LNCaP clone FGC (cell line): Measurements from ENCODE around the gene C5orf52.

Source experiments
- DNase-seq: peaks from one replicate; pipeline ENCODE4 v3.0.0-alpha.2; 2011; ENCODE audit warnings: low read depth
- H3K4me3 ChIP-seq: 2 replicates; pipeline ENCODE4 v1.5.1; 2011; ENCODE audit warnings: mild to moderate bottlenecking, low read depth, low read length, control low read depth
- TF ChIP-seq, protein P1 (sequence below): IDR thresholded peaks from 2 replicates; pipeline ENCODE4 v1.5.1; 2012; ENCODE audit warnings: mild to moderate bottlenecking; ENCODE audit not compliant: control insufficient read depth, insufficient read depth; ENCODE audit errors: extremely low read depth

Gene C5orf52

DNA sequence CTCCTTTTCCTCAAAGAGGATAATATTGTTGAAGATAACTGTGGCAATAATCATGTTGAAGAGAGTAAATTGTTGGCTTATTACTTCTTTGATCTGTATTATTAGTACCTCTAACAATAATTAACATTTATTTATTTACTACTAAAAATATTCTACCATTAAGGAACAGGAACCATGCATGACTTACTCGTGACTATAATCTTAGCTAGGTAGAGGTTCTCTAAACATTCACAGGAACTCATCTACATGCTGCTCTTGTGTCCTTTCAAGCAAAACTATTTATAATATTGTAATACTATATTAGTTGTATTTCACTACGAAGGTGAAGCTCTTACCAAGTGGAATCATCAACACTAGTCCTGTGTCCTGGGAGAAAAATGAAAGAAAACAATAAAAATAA is 22.2 kb upstream of the C5orf52 start:
- no peak overlapping the region for H3K4me3 ChIP-seq
- TF ChIP-seq, protein P1, sequence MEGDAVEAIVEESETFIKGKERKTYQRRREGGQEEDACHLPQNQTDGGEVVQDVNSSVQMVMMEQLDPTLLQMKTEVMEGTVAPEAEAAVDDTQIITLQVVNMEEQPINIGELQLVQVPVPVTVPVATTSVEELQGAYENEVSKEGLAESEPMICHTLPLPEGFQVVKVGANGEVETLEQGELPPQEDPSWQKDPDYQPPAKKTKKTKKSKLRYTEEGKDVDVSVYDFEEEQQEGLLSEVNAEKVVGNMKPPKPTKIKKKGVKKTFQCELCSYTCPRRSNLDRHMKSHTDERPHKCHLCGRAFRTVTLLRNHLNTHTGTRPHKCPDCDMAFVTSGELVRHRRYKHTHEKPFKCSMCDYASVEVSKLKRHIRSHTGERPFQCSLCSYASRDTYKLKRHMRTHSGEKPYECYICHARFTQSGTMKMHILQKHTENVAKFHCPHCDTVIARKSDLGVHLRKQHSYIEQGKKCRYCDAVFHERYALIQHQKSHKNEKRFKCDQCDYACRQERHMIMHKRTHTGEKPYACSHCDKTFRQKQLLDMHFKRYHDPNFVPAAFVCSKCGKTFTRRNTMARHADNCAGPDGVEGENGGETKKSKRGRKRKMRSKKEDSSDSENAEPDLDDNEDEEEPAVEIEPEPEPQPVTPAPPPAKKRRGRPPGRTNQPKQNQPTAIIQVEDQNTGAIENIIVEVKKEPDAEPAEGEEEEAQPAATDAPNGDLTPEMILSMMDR = no peak
- DNase-seq = no peak

DNA sequence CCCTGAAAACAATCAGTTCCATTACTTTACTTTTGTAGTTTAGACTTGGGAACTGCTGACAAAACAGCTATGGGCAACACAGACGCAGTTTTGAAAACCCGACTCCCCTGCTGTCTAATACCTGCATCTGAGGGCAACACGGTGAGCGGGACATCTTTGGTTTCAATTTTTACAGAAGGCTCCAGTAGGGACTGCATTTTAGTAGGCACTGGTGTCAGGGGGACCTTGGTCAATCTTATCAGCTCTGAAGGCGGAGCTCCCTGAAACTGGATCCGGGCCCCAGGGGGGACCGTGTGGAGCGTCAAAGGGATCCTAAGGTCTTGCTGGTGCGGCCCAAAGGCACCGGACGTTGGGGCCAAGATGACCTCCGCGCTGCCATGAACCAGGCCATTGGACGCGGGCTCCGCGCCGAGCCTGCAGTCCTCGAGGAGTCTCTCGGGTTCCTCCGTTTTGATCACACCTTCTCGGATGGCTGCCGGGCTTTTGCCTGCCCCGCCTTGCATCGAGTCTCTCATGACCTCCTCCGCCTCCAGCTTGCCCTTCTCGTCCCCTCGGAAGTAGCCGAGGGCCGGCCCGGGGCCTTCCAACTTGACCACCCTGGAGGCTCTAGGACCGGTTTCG is 20.2 kb upstream of the C5orf52 start:
- TF ChIP-seq, protein P1 = no peak
- DNase-seq = no peak
- no peak overlapping the region for H3K4me3 ChIP-seq

DNA sequence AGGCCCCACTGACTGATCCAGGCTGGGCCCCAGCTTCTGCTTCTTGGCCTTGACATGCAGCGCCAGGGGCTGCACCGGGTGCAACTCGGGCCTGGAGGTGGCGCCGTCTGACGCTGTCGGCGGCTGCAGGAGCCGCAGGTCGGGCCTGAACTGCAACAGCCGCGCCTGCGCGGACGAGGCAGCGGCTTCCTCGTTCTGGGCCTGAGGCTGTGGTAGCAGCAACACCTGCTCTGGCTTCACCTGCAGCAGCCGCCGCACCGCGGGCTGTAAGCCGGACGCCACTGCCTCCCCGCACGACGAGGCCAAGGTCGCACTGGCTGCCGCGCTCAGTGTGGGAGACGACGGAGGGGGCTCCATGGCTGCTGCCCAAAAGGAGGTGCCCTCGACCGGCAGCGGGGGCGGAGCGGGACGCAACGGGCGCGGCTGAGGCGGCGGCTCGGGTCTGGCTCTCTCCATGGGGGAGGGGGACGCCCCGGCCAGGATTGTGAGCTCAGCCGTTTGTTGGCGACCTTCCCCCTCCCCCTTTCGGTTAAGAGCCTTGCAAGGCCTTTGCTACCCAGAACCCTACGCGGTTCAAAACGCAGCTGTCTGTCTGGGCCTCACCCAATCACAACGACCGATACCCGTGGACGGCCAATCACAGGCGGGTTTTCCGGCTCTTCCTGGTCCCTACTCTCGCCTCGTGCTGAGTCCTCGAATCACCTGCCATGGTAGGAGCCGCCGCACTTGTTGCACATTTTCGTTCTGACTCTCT is 19.5 kb upstream of the C5orf52 start:
- no peak for DNase-seq
- TF ChIP-seq, protein P1 = no peak
- H3K4me3 ChIP-seq = no peak overlapping the region

DNA sequence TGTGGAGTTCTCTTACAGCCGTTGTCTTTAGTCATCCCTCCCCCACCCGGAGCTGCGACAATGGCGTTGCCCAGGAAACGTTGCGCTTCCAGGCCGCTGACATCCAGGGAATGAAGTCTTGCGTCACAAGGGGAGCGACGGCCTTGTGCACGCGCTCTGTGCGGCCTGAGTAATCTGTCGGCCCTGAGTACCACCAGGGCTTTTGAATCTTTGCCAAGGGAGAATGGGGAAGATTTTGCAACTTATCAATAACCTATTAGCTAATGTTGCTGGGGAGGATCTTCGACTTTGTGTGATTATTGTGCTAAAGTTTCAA is 19.0 kb upstream of the C5orf52 start, which contains the start of gene SOX30:
SOX30 (minus strand) TSS at position 62 of the 316 bp plus-strand sequence. CDS start 360 bp downstream, outside the sequence.
- TF ChIP-seq, protein P1 = no peak
- no peak within 1 kb of the TSS for H3K4me3 ChIP-seq
- no peak for DNase-seq

DNA sequence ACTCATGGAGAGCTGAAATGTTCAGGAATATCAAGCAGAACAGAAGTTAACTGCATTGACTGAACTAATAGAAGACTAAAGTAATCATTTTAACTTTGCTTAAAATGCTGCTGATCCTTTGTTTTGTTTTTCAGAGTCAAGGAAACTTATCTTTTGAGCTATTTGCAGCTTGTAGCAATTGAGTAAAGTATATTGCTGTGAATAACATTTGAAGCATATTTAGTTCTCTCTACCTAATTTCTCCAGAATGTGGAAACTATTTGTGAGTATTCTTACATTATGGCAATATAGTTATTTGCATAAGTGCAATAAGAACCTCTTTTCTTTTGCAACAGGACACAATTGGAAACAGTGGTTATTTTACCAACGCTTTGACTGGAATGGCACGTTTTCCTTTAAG is 13.8 kb upstream of the C5orf52 start:
- DNase-seq = no peak
- H3K4me3 ChIP-seq = no peak overlapping the region
- TF ChIP-seq, protein P1 = no peak

DNA sequence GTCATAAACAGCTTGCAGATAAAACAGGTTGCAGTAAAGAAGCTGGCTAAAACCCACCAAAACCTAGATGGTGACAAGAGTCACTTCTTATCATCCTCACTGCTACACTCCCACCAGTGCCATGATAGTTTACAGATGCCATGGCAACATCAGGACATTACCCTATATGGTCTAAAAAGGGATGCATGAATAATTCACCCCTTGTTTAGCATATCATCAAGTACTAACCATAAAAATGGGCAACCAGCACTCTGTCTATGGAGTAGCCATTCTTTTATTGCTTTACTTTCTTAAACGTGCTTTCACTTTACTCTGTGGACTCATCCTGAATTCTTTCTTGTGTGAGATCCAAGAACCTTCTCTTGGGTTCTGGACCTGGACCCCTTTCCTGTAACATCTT is 12.4 kb upstream of the C5orf52 start:
- TF ChIP-seq, protein P1 = no peak
- H3K4me3 ChIP-seq = no peak overlapping the region
- no peak for DNase-seq
